ENCODE measurements around the gene TMEM131L. TPM values are rescaled to one million over a fixed set of nuclear protein-coding genes. Genes with fewer than 3 reads are reported as not detected.

TMEM131L gene
- total and polyA plus RNA-seq, 2 donors (not counting 3 experiments of a cell fraction or from before 2014, with no cell fraction given) = 7.7 to 21.2 TPM

DNA sequence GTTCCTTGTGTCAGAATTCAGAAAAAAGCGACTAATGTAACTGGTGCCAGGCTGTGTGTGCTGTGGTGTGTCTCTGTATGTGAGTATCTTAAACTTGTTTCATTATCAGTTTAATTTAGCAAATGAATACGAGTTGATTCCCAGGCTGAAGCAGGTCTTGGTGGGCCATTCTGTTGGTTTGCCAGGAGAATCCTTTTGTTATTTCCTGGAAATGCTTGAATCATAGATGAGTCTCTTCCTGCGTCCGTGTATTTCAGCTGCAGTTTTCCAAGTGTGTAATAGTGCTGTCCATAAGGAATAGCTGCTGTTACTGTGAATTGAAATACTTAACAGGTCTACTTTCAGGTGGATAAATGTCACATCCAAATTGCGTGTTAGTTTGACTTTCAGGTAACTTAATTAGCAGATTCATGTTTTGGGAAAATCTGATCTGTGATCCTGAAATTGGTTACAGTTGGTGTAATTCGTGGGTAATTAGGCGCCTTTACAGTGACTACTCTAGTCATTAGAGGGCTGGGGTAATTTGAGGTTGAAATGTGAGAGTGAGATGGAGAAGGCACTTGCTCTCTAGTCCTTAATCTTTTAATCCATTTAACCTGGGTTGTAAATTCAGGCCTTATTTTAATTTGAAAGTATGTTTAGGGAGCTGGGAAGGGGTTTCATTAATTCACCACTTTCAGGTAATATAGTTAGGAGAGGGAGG, 23.8 kb downstream of the TMEM131L start:
- DNase-seq (ENCODE audit: low read depth, low spot score) = peak; percentile 86
- TF ChIP-seq POLR2A (IDR thresholded peaks at IDR 0.05; ENCODE audit: low read depth, low read length) (no peak), JUN (IDR thresholded peaks at IDR 0.05; ENCODE audit: borderline replicate concordance, insufficient read depth, insufficient read length, low read depth) (peak; percentile 77), GATA2 (IDR thresholded peaks at IDR 0.05; ENCODE audit: insufficient read depth, insufficient read length, low read depth, low read length) (no peak), EZH2 (IDR thresholded peaks at IDR 0.05; ENCODE audit: borderline replicate concordance, low read depth, low read length, severe bottlenecking) (no peak), FOS (IDR thresholded peaks at IDR 0.05; ENCODE audit: borderline replicate concordance, insufficient read depth, low read length) (peak; percentile 77), MYC (IDR thresholded peaks at IDR 0.05; ENCODE audit: low read depth, low read length) (no peak), POLR2AphosphoS5 (IDR thresholded peaks at IDR 0.05; ENCODE audit: insufficient read depth, low read depth, low read length) (peak; percentile 63)
- TF ChIP-seq, protein P1, sequence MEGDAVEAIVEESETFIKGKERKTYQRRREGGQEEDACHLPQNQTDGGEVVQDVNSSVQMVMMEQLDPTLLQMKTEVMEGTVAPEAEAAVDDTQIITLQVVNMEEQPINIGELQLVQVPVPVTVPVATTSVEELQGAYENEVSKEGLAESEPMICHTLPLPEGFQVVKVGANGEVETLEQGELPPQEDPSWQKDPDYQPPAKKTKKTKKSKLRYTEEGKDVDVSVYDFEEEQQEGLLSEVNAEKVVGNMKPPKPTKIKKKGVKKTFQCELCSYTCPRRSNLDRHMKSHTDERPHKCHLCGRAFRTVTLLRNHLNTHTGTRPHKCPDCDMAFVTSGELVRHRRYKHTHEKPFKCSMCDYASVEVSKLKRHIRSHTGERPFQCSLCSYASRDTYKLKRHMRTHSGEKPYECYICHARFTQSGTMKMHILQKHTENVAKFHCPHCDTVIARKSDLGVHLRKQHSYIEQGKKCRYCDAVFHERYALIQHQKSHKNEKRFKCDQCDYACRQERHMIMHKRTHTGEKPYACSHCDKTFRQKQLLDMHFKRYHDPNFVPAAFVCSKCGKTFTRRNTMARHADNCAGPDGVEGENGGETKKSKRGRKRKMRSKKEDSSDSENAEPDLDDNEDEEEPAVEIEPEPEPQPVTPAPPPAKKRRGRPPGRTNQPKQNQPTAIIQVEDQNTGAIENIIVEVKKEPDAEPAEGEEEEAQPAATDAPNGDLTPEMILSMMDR (IDR thresholded peaks at IDR 0.05; ENCODE audit: extremely low read depth in 1 of 2, insufficient read depth in 1 of 2, low read depth in 1 of 2, low read length in 2 of 2) = no peak
- ChIA-PET CTCF (interaction anchor here (0.7 to 2.5 kb wide), 8 partner anchors 9 to 153 kb away, joined by 3 to 13 read pairs (median 3); no protein-coding TSS in a partner anchor), POLR2A (no interaction called here)
- H3K27ac ChIP-seq (ENCODE audit: insufficient read depth, low read depth, low read length) = peak overlapping the region; percentile 61
- H3K79me2 ChIP-seq (ENCODE audit: control insufficient read depth, insufficient read depth, low read length) = peaks cover 7% of the 10 kb centered on the region
- no peak overlapping the region for H2AFZ ChIP-seq (ENCODE audit: low read depth, low read length)
- dilution Hi-C loops (cut with MboI; ENCODE audit: extremely low pct_ligation_motif_present, low sequenced_read_pairs) (no loop called here), intact Hi-C loops (cut with micrococcal nuclease) (loop anchor here (1.0 to 5.0 kb wide), 3 partner anchors 23 to 42 kb away; partner anchors contain the start of gene TMEM131L)
- H3K4me2 ChIP-seq (ENCODE audit: insufficient read depth, low read length) = peak overlapping the region; percentile 71
- peak overlapping the region; percentile 26 for H3K9ac ChIP-seq (replicated peaks; ENCODE audit: extremely low read depth, insufficient read depth, low read length)
- peak overlapping the region in 1 of 3 experiments; percentile 3 for H3K4me3 ChIP-seq (replicated peaks in 1 of 3; ENCODE audit: insufficient read depth in 1 of 3, low read depth in 1 of 3, low read length in 3 of 3)
- BruUV-seq (replicated peaks) = TSS peak; percentile 61
- no peaks in the 10 kb centered on the region for H3K27me3 ChIP-seq (ENCODE audit: control insufficient read depth in 2 of 2, insufficient read depth in 2 of 2, low read length in 2 of 2)
- no peaks in the 10 kb centered on the region for H3K9me3 ChIP-seq (replicated peaks; ENCODE audit: control insufficient read depth, insufficient read depth, low read length)
- peaks cover 2% of the 10 kb centered on the region for H3K9me1 ChIP-seq (replicated peaks; ENCODE audit: control insufficient read depth, extremely low read depth, insufficient read depth, low read length)
- H3K36me3 ChIP-seq (ENCODE audit: control insufficient read depth in 2 of 2, extremely low read depth in 1 of 2, insufficient read depth in 2 of 2, low read length in 2 of 2) = no peaks in the 10 kb centered on the region
- no peaks in the 10 kb centered on the region for H4K20me1 ChIP-seq (replicated peaks; ENCODE audit: control insufficient read depth, extremely low read depth, insufficient read depth, low read length)
- peaks cover 31% of the 10 kb centered on the region for H3K4me1 ChIP-seq (ENCODE audit: control insufficient read depth, extremely low read depth, insufficient read depth, low read length)
- FAIRE-seq = peak; percentile 91

Measured in endothelial cell of umbilical vein (primary cell).